Neural cell (in vitro differentiated cells): ENCODE results near the gene ZNF559. TPM values are rescaled to one million over a fixed set of nuclear protein-coding genes. Genes with fewer than 3 reads are reported as not detected.

Source experiments
- H2AFZ ChIP-seq: fragments of 200-600, 300-800 bp; sonication (generic), shearing (Covaris generic); 2 replicates; pipeline ENCODE4 v1.6.0; 2014; ENCODE audit warnings: low read depth, mild to moderate bottlenecking, antibody characterized with exemption, low read length, moderate library complexity
- H3F3A ChIP-seq: fragments of 200-600 bp; shearing (Covaris generic); 2 replicates; pipeline ENCODE4 v1.6.1; 2016; ENCODE audit warnings: mild to moderate bottlenecking, moderate library complexity, mixed read lengths, antibody characterized with exemption, low read length; ENCODE audit not compliant: insufficient read depth, poor library complexity, severe bottlenecking
- H3K27ac ChIP-seq: fragments of 200-600, 300-800 bp; sonication (generic), shearing (Covaris generic); 2 replicates; pipeline ENCODE4 v1.5.1; 2014; ENCODE audit warnings: mild to moderate bottlenecking, low read length, moderate library complexity
- H3K27me3 ChIP-seq: fragments of 300-800, 200-600 bp; sonication (generic), shearing (Covaris generic); 2 replicates; pipeline ENCODE4 v1.6.0; 2014; ENCODE audit warnings: mild to moderate bottlenecking, low read depth, low read length, moderate library complexity; ENCODE audit not compliant: insufficient read depth
- H3K36me3 ChIP-seq: fragments of 300-800, 200-600 bp; sonication (generic), shearing (Covaris generic); 2 replicates; pipeline ENCODE4 v1.5.1; 2014; ENCODE audit warnings: mild to moderate bottlenecking, antibody characterized with exemption, low read length, moderate library complexity; ENCODE audit not compliant: insufficient read depth
- H3K4me2 ChIP-seq: fragments of 300-800, 200-600 bp; sonication (generic), shearing (Covaris generic); 2 replicates; pipeline ENCODE4 v1.6.0; 2014; ENCODE audit warnings: mild to moderate bottlenecking, low read length
- H3K4me3 ChIP-seq: fragments of 300-800, 200-600 bp; sonication (generic), shearing (Covaris generic); 2 replicates; pipeline ENCODE4 v1.5.1; 2014; ENCODE audit warnings: mild to moderate bottlenecking, low read length, moderate library complexity
- H3K79me2 ChIP-seq: fragments of 200-600 bp; shearing (Covaris generic); replicated peaks from 2 replicates; pipeline ENCODE4 v1.6.0; 2014; ENCODE audit warnings: mild to moderate bottlenecking, low read length, moderate library complexity; ENCODE audit not compliant: insufficient read depth
- H3K9ac ChIP-seq: fragments of 300-800, 200-600 bp; sonication (generic), shearing (Covaris generic); 2 replicates; pipeline ENCODE4 v1.6.1; 2016; ENCODE audit warnings: mild to moderate bottlenecking, low read length, mixed read lengths
- H3K9me2 ChIP-seq: fragments of 200-600 bp; shearing (Covaris generic); 2 replicates; pipeline ENCODE4 v1.6.1; 2016; ENCODE audit warnings: mild to moderate bottlenecking, low read length, mixed read lengths; ENCODE audit not compliant: insufficient read depth
- H3K9me3 ChIP-seq: fragments of 200-600, 300-800 bp; sonication (generic), shearing (Covaris generic); 2 replicates; pipeline ENCODE4 v1.6.1; 2016; ENCODE audit warnings: mild to moderate bottlenecking, mixed run types, low read length, moderate library complexity, mixed read lengths
- H4K20me1 ChIP-seq: fragments of 200-600 bp; shearing (Covaris generic); 2 replicates; pipeline ENCODE4 v1.6.1; 2016; ENCODE audit warnings: mild to moderate bottlenecking, mixed run types; ENCODE audit not compliant: insufficient read depth
- CTCF ChIP-seq: fragments of 450-650 bp; IDR thresholded peaks from 2 replicates; pipeline ENCODE4 v1.5.1; 2014; ENCODE audit warnings: antibody characterized with exemption, mild to moderate bottlenecking, moderate library complexity; ENCODE audit not compliant: poor library complexity, severe bottlenecking
- EP300 ChIP-seq: fragments of 450-650 bp; conservative IDR thresholded peaks from 2 replicates; pipeline ENCODE4 v1.6.1; 2014; ENCODE audit warnings: antibody characterized with exemption, mild to moderate bottlenecking, moderate library complexity; ENCODE audit not compliant: poor library complexity, severe bottlenecking
- EZH2 ChIP-seq: fragments of 200-600, 300-800 bp; shearing (Covaris generic), sonication (generic); IDR thresholded peaks from 2 replicates; pipeline ENCODE4 v1.6.1; 2014; ENCODE audit warnings: antibody characterized with exemption, low read length, borderline replicate concordance, mild to moderate bottlenecking; ENCODE audit not compliant: insufficient read depth, poor library complexity, severe bottlenecking
- MXI1 ChIP-seq: fragments of 450-650 bp; conservative IDR thresholded peaks from 2 replicates; pipeline ENCODE4 v1.6.1; 2014; ENCODE audit warnings: antibody characterized with exemption, mild to moderate bottlenecking; ENCODE audit not compliant: poor library complexity, severe bottlenecking
- POLR2AphosphoS5 ChIP-seq: IDR thresholded peaks from 2 replicates; pipeline ENCODE4 v1.6.1; 2012
- RAD21 ChIP-seq: fragments of 450-650 bp; conservative IDR thresholded peaks from 2 replicates; pipeline ENCODE4 v1.6.1; 2014; ENCODE audit warnings: antibody characterized with exemption, mild to moderate bottlenecking, moderate library complexity
- REST ChIP-seq: IDR thresholded peaks from 2 replicates; pipeline ENCODE4 v1.6.1; 2012; ENCODE audit warnings: borderline replicate concordance
- SMC3 ChIP-seq: fragments of 450-650 bp; conservative IDR thresholded peaks from 2 replicates; pipeline ENCODE4 v1.6.1; 2014; ENCODE audit warnings: antibody characterized with exemption, mild to moderate bottlenecking, moderate library complexity; ENCODE audit not compliant: poor library complexity
- TAF1 ChIP-seq: IDR thresholded peaks from 2 replicates; pipeline ENCODE4 v1.6.1; 2012; ENCODE audit warnings: low read depth
- polyA plus RNA-seq: library from polyadenylated mRNA; depleted of rRNA; stranded (reverse); fragments of >200 nt; gene quantifications from 2 replicates; pipeline ENCODE4 v1.2.3, GENCODE V29; 2014

Gene ZNF559
- polyA plus RNA-seq, 1 donor from 2014 or later, result 57.7 TPM

GRCh38 chr19:9381361-9381785 is 57.4 kb downstream of the ZNF559 start:
- Histone ChIP-seq H3K36me3 (peaks cover 72% of the 10 kb centered on the region), H3K4me3 (no peak overlapping the region), H3F3A (no peaks in the 10 kb centered on the region), H3K9me3 (peaks cover 77% of the 10 kb centered on the region), H2AFZ (no peak overlapping the region), H3K27ac (no peak overlapping the region), H3K9me2 (no peaks in the 10 kb centered on the region), H3K79me2 (no peaks in the 10 kb centered on the region), H3K9ac (no peak overlapping the region), H3K4me2 (no peak overlapping the region), H3K27me3 (no peaks in the 10 kb centered on the region), H4K20me1 (no peaks in the 10 kb centered on the region)
- TF ChIP-seq EZH2 (no peak), MXI1 (no peak), CTCF (no peak), RAD21 (no peak), SMC3 (no peak), EP300 (no peak), TAF1 (no peak), POLR2AphosphoS5 (no peak), REST (no peak)

Other genes starting within 250 kb of the ZNF559 start
- not detected in 2 replicates for gene OR1M1, start 237.1 kb upstream of the ZNF559 start, polyA plus RNA-seq
- not detected in 2 replicates for gene OR7G2, start 216.7 kb upstream of the ZNF559 start, polyA plus RNA-seq
- gene OR7G1, start 208.4 kb upstream of the ZNF559 start, polyA plus RNA-seq, result not detected in 2 replicates
- not detected in 2 replicates for gene OR7G3, start 197.2 kb upstream of the ZNF559 start, polyA plus RNA-seq
- gene ZNF317, start 183.8 kb upstream of the ZNF559 start, polyA plus RNA-seq, result 14.5 and 18.5 TPM in 2 replicates
- gene OR7D2, start 145.2 kb upstream of the ZNF559 start, polyA plus RNA-seq, result 0.09 and 0.30 TPM in 2 replicates
- not detected in 2 replicates for gene OR7D4, start 104.6 kb upstream of the ZNF559 start, polyA plus RNA-seq
- gene OR7E24, start 73.2 kb upstream of the ZNF559 start, polyA plus RNA-seq, result not detected in 2 replicates
- 13.5 and 21.7 TPM in 2 replicates for gene ZNF699, start 14.3 kb upstream of the ZNF559 start, polyA plus RNA-seq
- 51.0 and 61.1 TPM in 2 replicates for gene ZNF177, start 38.8 kb downstream of the ZNF559 start, polyA plus RNA-seq
- 67.6 and 89.4 TPM in 2 replicates for gene ZNF266, start 111.4 kb downstream of the ZNF559 start, polyA plus RNA-seq
- gene ZNF560, start 174.4 kb downstream of the ZNF559 start, polyA plus RNA-seq, result 0.52 and 0.61 TPM in 2 replicates
- 12.2 and 14.3 TPM in 2 replicates for gene ZNF426, start 214.5 kb downstream of the ZNF559 start, polyA plus RNA-seq